ENCODE data around the gene IFNE. TPM values are rescaled to one million over a fixed set of nuclear protein-coding genes. Genes with fewer than 3 reads are reported as not detected.
"Not testable (repeated sequence)": the region's sequence is repeated elsewhere in the genome, so short reads cannot be mapped to it uniquely, and the experiment has no call there.

The IFNE gene
- total RNA-seq, 2 donors from 2014 or later, result not detected

- no peaks in the 10 kb centered on the region for H3K36me3 ChIP-seq
- H3K27ac ChIP-seq, result no peak overlapping the region
- 78% methylated on average over 1 of the region's 1 CpG for WGBS
- TF ChIP-seq CTCF (IDR thresholded peaks at IDR 0.05) (no peak), POLR2AphosphoS5 (IDR thresholded peaks at IDR 0.05) (no peak), POLR2A (IDR thresholded peaks at IDR 0.05) (no peak)
- H3K4me3 ChIP-seq, result no peak overlapping the region
- intact Hi-C loops (cut with DNase I), result no loop called here
- no peak for DNase-seq (ENCODE audit: low spot score)
- H3K9me3 ChIP-seq, result no peaks in the 10 kb centered on the region
- H3K4me1 ChIP-seq (replicated peaks), result no peaks in the 10 kb centered on the region
- H3K27me3 ChIP-seq (replicated peaks; ENCODE audit: insufficient read depth), result no peaks in the 10 kb centered on the region
These were observed 20.7 kb downstream of the IFNE start for GRCh38 chr9:21461377-21461776.

- no peaks in the 10 kb centered on the region for H3K27me3 ChIP-seq (replicated peaks; ENCODE audit: insufficient read depth)
- no peaks in the 10 kb centered on the region for H3K9me3 ChIP-seq
- H3K27ac ChIP-seq, result no peak overlapping the region
- no peaks in the 10 kb centered on the region for H3K4me1 ChIP-seq (replicated peaks)
- H3K36me3 ChIP-seq, result no peaks in the 10 kb centered on the region
- intact Hi-C loops (cut with DNase I), result no loop called here
- DNase-seq (ENCODE audit: low spot score), result peak; percentile 10
- no peak for TF ChIP-seq POLR2A (IDR thresholded peaks at IDR 0.05)
- no peak for TF ChIP-seq POLR2AphosphoS5 (IDR thresholded peaks at IDR 0.05)
- peak in 3 of 4 experiments; percentile 35 to 69 (median 54) for TF ChIP-seq CTCF (IDR thresholded peaks at IDR 0.05)
- no peak overlapping the region for H3K4me3 ChIP-seq
These were observed 26.8 kb downstream of the IFNE start for GRCh38 chr9:21455320-21455719.

GRCh38 chr9:21454149-21454548 lies 28.0 kb downstream of the IFNE start:
- no peaks in the 10 kb centered on the region for H3K36me3 ChIP-seq
- no peak overlapping the region for H3K4me3 ChIP-seq
- intact Hi-C loops (cut with DNase I), result no loop called here
- no peak overlapping the region for H3K27ac ChIP-seq
- TF ChIP-seq POLR2AphosphoS5 (IDR thresholded peaks at IDR 0.05) (no peak), POLR2A (IDR thresholded peaks at IDR 0.05) (no peak), CTCF (IDR thresholded peaks at IDR 0.05) (no peak)
- no peak for DNase-seq (ENCODE audit: low spot score)
- H3K4me1 ChIP-seq (replicated peaks), result no peaks in the 10 kb centered on the region
- WGBS, result 86% methylated on average over 2 of the region's 2 CpGs
- no peaks in the 10 kb centered on the region for H3K27me3 ChIP-seq (replicated peaks; ENCODE audit: insufficient read depth)
- no peaks in the 10 kb centered on the region for H3K9me3 ChIP-seq

GRCh38 chr9:21452681-21453080 lies 29.4 kb downstream of the IFNE start:
- Histone ChIP-seq H3K27me3 (replicated peaks; ENCODE audit: insufficient read depth) (no peaks in the 10 kb centered on the region), H3K36me3 (no peaks in the 10 kb centered on the region), H3K9me3 (no peaks in the 10 kb centered on the region), H3K4me3 (no peak overlapping the region), H3K4me1 (replicated peaks) (no peaks in the 10 kb centered on the region), H3K27ac (no peak overlapping the region)
- intact Hi-C loops (cut with DNase I), result no loop called here
- 84% methylated on average over 4 of the region's 4 CpGs for WGBS
- no peak for DNase-seq (ENCODE audit: low spot score)
- no peak for TF ChIP-seq POLR2A (IDR thresholded peaks at IDR 0.05)
- TF ChIP-seq POLR2AphosphoS5 (IDR thresholded peaks at IDR 0.05), result no peak
- no peak for TF ChIP-seq CTCF (IDR thresholded peaks at IDR 0.05)

GRCh38 chr9:21450733-21451394 lies 31.2 kb downstream of the IFNE start:
- intact Hi-C loops (cut with DNase I), result no loop called here
- Histone ChIP-seq H3K9me3 (no peaks in the 10 kb centered on the region), H3K4me1 (replicated peaks) (no peaks in the 10 kb centered on the region), H3K36me3 (no peaks in the 10 kb centered on the region), H3K27ac (no peak overlapping the region), H3K27me3 (replicated peaks; ENCODE audit: insufficient read depth) (no peaks in the 10 kb centered on the region), H3K4me3 (no peak overlapping the region)
- 73% methylated on average over 4 of the region's 4 CpGs for WGBS
- TF ChIP-seq POLR2AphosphoS5 (IDR thresholded peaks at IDR 0.05) (no peak), POLR2A (IDR thresholded peaks at IDR 0.05) (no peak), CTCF (IDR thresholded peaks at IDR 0.05) (no peak)
- no peak for DNase-seq (ENCODE audit: low spot score)

GRCh38 chr9:21449312-21449711 lies 32.8 kb downstream of the IFNE start:
- 87% methylated on average over 5 of the region's 5 CpGs for WGBS

More at GRCh38 chr9:21449312-21449711, 32.8 kb downstream of the IFNE start:
- H3K9me3 ChIP-seq; H3K4me1 ChIP-seq (replicated peaks); H3K27ac ChIP-seq; H3K36me3 ChIP-seq; DNase-seq (ENCODE audit: low spot score); H3K27me3 ChIP-seq (replicated peaks; ENCODE audit: insufficient read depth); H3K4me3 ChIP-seq; intact Hi-C loops (cut with DNase I): not testable (repeated sequence)
